HCT116 (cell line): ENCODE data around the gene IL22RA1. TPM values are rescaled to one million over a fixed set of nuclear protein-coding genes. Genes with fewer than 3 reads are reported as not detected.

Experiments used
- ATAC-seq: fragments of 200-7000 bp; cut with Tn5 transposase; 2 replicates; pipeline ENCODE4 v1.9.1; 2020; ENCODE audit warnings: mild to moderate bottlenecking, moderate library complexity
- BruUV-seq: library from RNA; stranded (reverse); fragments of 400-500 nt; replicated peaks from 2 replicates; lab custom pipeline; 2021; lab: Mats Ljungman, UMichigan
- CTCF ChIA-PET: fragments of 300-600 bp; sonication (Branson Sonifier 250); formaldehyde crosslinking; loops from one replicate; lab custom pipeline; 2021; ENCODE audit warnings: antibody characterized with exemption; lab: Charles Lee
- POLR2A ChIA-PET: fragments of 300-600, 350-600 bp; sonication (Branson Sonifier 250); formaldehyde crosslinking; loops from one replicate; lab custom pipeline; 2021; ENCODE audit warnings: antibody characterized with exemption; lab: Charles Lee
- RAD21 ChIA-PET, 2 experiments: fragments of 300-600 bp; sonication (Branson Sonifier 250); formaldehyde crosslinking; loops; one replicate each; lab custom pipeline; 2023; ENCODE audit warnings: low total read pairs in 2 of 2; ENCODE audit not compliant: uncharacterized antibody in 2 of 2, unreplicated experiment in 2 of 2, low non-redundant PET in 1 of 2; lab: Charles Lee
- DNase-seq: peaks from one replicate; pipeline ENCODE4 v3.0.0-alpha.2; 2010; ENCODE audit warnings: low read depth, low spot score
- H2AFZ ChIP-seq: fragments of 200-600 bp; shearing (Covaris generic), sonication (generic); 2 replicates; pipeline ENCODE4 v1.6.1; 2017; ENCODE audit warnings: low read depth, mixed run types, mixed read lengths, antibody characterized with exemption, low read length; ENCODE audit not compliant: poor library complexity, severe bottlenecking
- H3K27ac ChIP-seq: 2 replicates; pipeline ENCODE4 v1.5.1; 2012; ENCODE audit warnings: low read depth, low read length
- H3K27me3 ChIP-seq: fragments of 200-600 bp; sonication (generic); 2 replicates; pipeline ENCODE4 v1.6.1; 2016; ENCODE audit warnings: mixed run types, low read length, mixed read lengths; ENCODE audit not compliant: insufficient read depth
- H3K36me3 ChIP-seq, 2 experiments: fragments of 200-500 bp in 1 of 2; fragments of 200-600 bp in 1 of 2; sonication (Bioruptor generic) in 1 of 2; sonication (generic) in 1 of 2; 2 replicates each; pipeline versions ENCODE4 v1.5.1 to v1.6.1; 2014 to 2016; ENCODE audit warnings: low read length in 2 of 2, inconsistent platforms in 1 of 2, mixed read lengths in 1 of 2, mixed run types in 1 of 2; ENCODE audit not compliant: insufficient read depth in 2 of 2, control insufficient read depth in 1 of 2
- H3K4me1 ChIP-seq, 2 experiments: fragments of 200-600 bp in 1 of 2; sonication (generic) in 1 of 2; 2 replicates each; pipeline versions ENCODE4 v1.5.1 to v1.6.1; 2012 to 2017; ENCODE audit warnings: low read length in 2 of 2, inconsistent platforms in 1 of 2, mild to moderate bottlenecking in 1 of 2, mixed read lengths in 1 of 2, mixed run types in 1 of 2, moderate library complexity in 1 of 2; ENCODE audit not compliant: insufficient read depth in 2 of 2, control insufficient read depth in 1 of 2
- H3K4me2 ChIP-seq: fragments of 200-600 bp; sonication (generic); 2 replicates; pipeline ENCODE4 v1.6.1; 2017; ENCODE audit warnings: mixed run types, low read length, mixed read lengths
- H3K4me3 ChIP-seq, 2 experiments: fragments of 200-600 bp in 1 of 2; sonication (generic) in 1 of 2; replicated peaks in 1 of 2; 2 replicates each; pipeline ENCODE4 v1.5.1; 2011 to 2016; ENCODE audit warnings: low read length in 2 of 2, control low read depth in 1 of 2, low read depth in 1 of 2, mild to moderate bottlenecking in 1 of 2, mixed read lengths in 1 of 2, mixed run types in 1 of 2
- H3K79me2 ChIP-seq: fragments of 200-600 bp; sonication (generic); 2 replicates; pipeline ENCODE4 v1.6.1; 2017; ENCODE audit warnings: mild to moderate bottlenecking, mixed run types, low read length, moderate library complexity, mixed read lengths; ENCODE audit not compliant: insufficient read depth
- H3K9ac ChIP-seq: fragments of 200-600 bp; sonication (generic); 2 replicates; pipeline ENCODE4 v1.6.1; 2016; ENCODE audit warnings: low read length, mixed read lengths
- H3K9me2 ChIP-seq: fragments of 200-600 bp; sonication (generic), shearing (Covaris generic); 2 replicates; pipeline ENCODE4 v1.6.1; 2017; ENCODE audit warnings: mixed run types, mild to moderate bottlenecking, moderate library complexity; ENCODE audit not compliant: insufficient read depth
- H3K9me3 ChIP-seq, 2 experiments: fragments of 200-500 bp in 1 of 2; fragments of 200-600 bp in 1 of 2; sonication (Bioruptor generic) in 1 of 2; sonication (generic) in 1 of 2; 2 replicates each; pipeline ENCODE4 v1.6.1; 2014 to 2017; ENCODE audit warnings: low read length in 2 of 2, mixed read lengths in 2 of 2, inconsistent platforms in 1 of 2, low read depth in 1 of 2, mild to moderate bottlenecking in 1 of 2, mixed run types in 1 of 2, moderate library complexity in 1 of 2; ENCODE audit not compliant: control insufficient read depth in 1 of 2, insufficient read depth in 1 of 2
- H4K20me1 ChIP-seq: fragments of 200-600 bp; sonication (generic), shearing (Covaris generic); 2 replicates; pipeline ENCODE4 v1.6.1; 2017; ENCODE audit warnings: mixed run types, mild to moderate bottlenecking, moderate library complexity; ENCODE audit not compliant: insufficient read depth
- CBX3 ChIP-seq: IDR thresholded peaks from 2 replicates; pipeline ENCODE4 v1.6.1; 2012; ENCODE audit warnings: low read depth
- EGR1 ChIP-seq: IDR thresholded peaks from 2 replicates; pipeline ENCODE4 v1.6.1; 2012; ENCODE audit warnings: low read depth
- JUND ChIP-seq: IDR thresholded peaks from 2 replicates; pipeline ENCODE4 v1.6.1; 2012
- POLR2AphosphoS5 ChIP-seq: IDR thresholded peaks from 2 replicates; pipeline ENCODE4 v1.6.1; 2011; ENCODE audit warnings: mild to moderate bottlenecking, low read depth, low read length, moderate library complexity
- RAD21 ChIP-seq: IDR thresholded peaks from 2 replicates; pipeline ENCODE4 v1.6.1; 2012; ENCODE audit warnings: low read depth, mild to moderate bottlenecking
- SP1 ChIP-seq: IDR thresholded peaks from 2 replicates; pipeline ENCODE4 v1.6.1; 2012; ENCODE audit warnings: low read depth
- SRF ChIP-seq: IDR thresholded peaks from 2 replicates; pipeline ENCODE4 v1.6.1; 2012; ENCODE audit warnings: low read depth
- YY1 ChIP-seq: IDR thresholded peaks from 2 replicates; pipeline ENCODE4 v1.6.1; 2011; ENCODE audit warnings: low read length, low read depth, moderate library complexity, mild to moderate bottlenecking; ENCODE audit not compliant: insufficient replicate concordance; ENCODE audit errors: extremely low read depth
- ZFX ChIP-seq: fragments of 450-650 bp; IDR thresholded peaks from 2 replicates; pipeline ENCODE4 v1.6.1; 2017
- intact Hi-C: fragments of 100-400 bp; cut with micrococcal nuclease; formaldehyde crosslinking; loops from 2 replicates; pipeline ENCODE4 v1.10.0; 2022
- total RNA-seq: library from RNA; stranded (reverse); gene quantifications from one replicate; pipeline ENCODE4 v1.2.1, GENCODE V29; 2021; ENCODE audit not compliant: unreplicated experiment
- TF ChIP-seq, protein P1 (sequence below), 3 experiments: fragments of 200-600 bp in 1 of 3; sonication (generic) in 1 of 3; IDR thresholded peaks in 2 of 3; conservative IDR thresholded peaks in 1 of 3; 2 replicates each; pipeline ENCODE4 v1.5.1; 2012 to 2017; ENCODE audit warnings: low read depth in 2 of 3, low read length in 2 of 3, antibody characterized with exemption in 1 of 3, borderline replicate concordance in 1 of 3, control low read depth in 1 of 3, mild to moderate bottlenecking in 1 of 3, mixed read lengths in 1 of 3, mixed run types in 1 of 3, moderate library complexity in 1 of 3; ENCODE audit not compliant: insufficient read depth in 1 of 3

Gene IL22RA1
- total RNA-seq, 1 experiment from 2014 or later = 2.1 TPM

DNA sequence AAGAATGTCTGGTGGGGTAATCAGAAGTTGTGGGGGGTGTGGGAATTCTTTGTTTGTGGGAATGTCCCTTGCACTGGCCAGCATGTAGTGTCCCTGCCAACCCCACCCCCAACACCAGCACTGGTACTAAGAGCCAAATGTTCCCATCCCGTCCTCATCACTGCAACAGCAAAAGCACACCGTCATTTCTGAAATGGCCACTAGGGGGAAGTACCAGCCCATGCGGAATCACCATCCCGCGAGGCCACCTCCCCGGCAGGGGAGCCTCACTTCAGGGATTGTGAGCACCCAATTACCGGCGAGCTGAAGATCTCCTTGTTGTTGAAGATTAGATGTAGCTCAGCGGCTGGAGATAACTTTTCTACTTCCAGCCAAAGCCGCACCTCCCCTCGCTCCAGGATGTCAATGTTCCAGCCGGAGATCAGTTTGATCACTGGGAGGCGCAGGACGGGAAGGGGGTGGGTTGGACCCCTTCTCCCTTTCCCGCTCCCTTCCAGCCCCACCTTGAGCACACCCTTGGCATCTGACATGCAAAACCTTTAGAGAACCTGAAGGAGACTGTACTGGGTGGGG lies 72.0 kb downstream of the IL22RA1 start:
- Histone ChIP-seq H3K27me3 (no peaks in the 10 kb centered on the region), H3K4me2 (peak overlapping the region; percentile 40), H3K4me3 (no peak overlapping the region), H2AFZ (peak overlapping the region; percentile 71), H3K9me2 (no peaks in the 10 kb centered on the region), H3K27ac (no peak overlapping the region), H3K36me3 (no peaks in the 10 kb centered on the region), H4K20me1 (no peaks in the 10 kb centered on the region), H3K9ac (no peak overlapping the region), H3K9me3 (no peaks in the 10 kb centered on the region), H3K4me1 (peaks cover 0 to 18% of the 10 kb centered on the region in 2 experiments; a peak in 2 of 4 replicates), H3K79me2 (no peaks in the 10 kb centered on the region)
- ChIA-PET RAD21 (interaction anchor here (1.4 to 1.6 kb wide), 2 partner anchors 128 kb away, joined by 3 to 5 read pairs; no protein-coding TSS in a partner anchor), POLR2A (no interaction called here), CTCF (interaction anchor here (1.0 to 2.4 kb wide), 6 partner anchors 33 to 321 kb away, joined by 3 to 19 read pairs (median 7); no protein-coding TSS in a partner anchor)
- peak; percentile 77 for DNase-seq
- intact Hi-C loops = loop anchor here (2.0 kb wide), 2 partner anchors 128 to 320 kb away; no protein-coding TSS in a partner anchor
- BruUV-seq = no TSS peak
- peak; percentile 96 for TF ChIP-seq RAD21
- TF ChIP-seq EGR1 = no peak
- no peak for TF ChIP-seq ZFX
- no peak for TF ChIP-seq JUND
- TF ChIP-seq SP1 = no peak
- peak; percentile 43 for TF ChIP-seq YY1
- TF ChIP-seq, protein P1, sequence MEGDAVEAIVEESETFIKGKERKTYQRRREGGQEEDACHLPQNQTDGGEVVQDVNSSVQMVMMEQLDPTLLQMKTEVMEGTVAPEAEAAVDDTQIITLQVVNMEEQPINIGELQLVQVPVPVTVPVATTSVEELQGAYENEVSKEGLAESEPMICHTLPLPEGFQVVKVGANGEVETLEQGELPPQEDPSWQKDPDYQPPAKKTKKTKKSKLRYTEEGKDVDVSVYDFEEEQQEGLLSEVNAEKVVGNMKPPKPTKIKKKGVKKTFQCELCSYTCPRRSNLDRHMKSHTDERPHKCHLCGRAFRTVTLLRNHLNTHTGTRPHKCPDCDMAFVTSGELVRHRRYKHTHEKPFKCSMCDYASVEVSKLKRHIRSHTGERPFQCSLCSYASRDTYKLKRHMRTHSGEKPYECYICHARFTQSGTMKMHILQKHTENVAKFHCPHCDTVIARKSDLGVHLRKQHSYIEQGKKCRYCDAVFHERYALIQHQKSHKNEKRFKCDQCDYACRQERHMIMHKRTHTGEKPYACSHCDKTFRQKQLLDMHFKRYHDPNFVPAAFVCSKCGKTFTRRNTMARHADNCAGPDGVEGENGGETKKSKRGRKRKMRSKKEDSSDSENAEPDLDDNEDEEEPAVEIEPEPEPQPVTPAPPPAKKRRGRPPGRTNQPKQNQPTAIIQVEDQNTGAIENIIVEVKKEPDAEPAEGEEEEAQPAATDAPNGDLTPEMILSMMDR (IDR thresholded peaks at IDR 0.05 in 2 of 3, conservative IDR thresholded peaks at IDR 0.05 in 1 of 3; ENCODE audit: borderline replicate concordance in 1 of 3, insufficient read depth in 1 of 3, low read depth in 2 of 3, low read length in 2 of 3) = peak; percentile 84 to 94 (median 88)
- no peak for TF ChIP-seq POLR2AphosphoS5
- peak; percentile 56; the same call in 1 of the 2 replicates for TF ChIP-seq CBX3
- no peak for TF ChIP-seq SRF
- peak; percentile 95 for ATAC-seq
